DND-41 (cell line): Measurements from ENCODE around the gene GID8.

Experiments used
- ATAC-seq: fragments of 200-7000 bp; cut with Tn5 transposase; 3 replicates; pipeline ENCODE4 v1.9.1; 2021; ENCODE audit warnings: low read depth; ENCODE audit not compliant: insufficient read depth
- DNase-seq: peaks from one replicate; pipeline ENCODE4 v3.0.0-alpha.2; 2020
- H2AFZ ChIP-seq: 2 replicates; pipeline ENCODE4 v1.6.0; 2012; ENCODE audit warnings: low read depth, low read length
- H3K27ac ChIP-seq: 2 replicates; pipeline ENCODE4 v1.5.1; 2012; ENCODE audit warnings: low read length, inconsistent platforms
- H3K27me3 ChIP-seq: fragments of 200-600 bp; sonication (generic); 2 replicates; pipeline ENCODE4 v1.6.0; 2012; ENCODE audit warnings: low read length, mild to moderate bottlenecking, inconsistent platforms; ENCODE audit not compliant: insufficient read depth, poor library complexity
- H3K36me3 ChIP-seq: 2 replicates; pipeline ENCODE4 v1.5.1; 2012; ENCODE audit warnings: low read length, inconsistent platforms; ENCODE audit not compliant: insufficient read depth
- H3K4me1 ChIP-seq: 2 replicates; pipeline ENCODE4 v1.5.1; 2012; ENCODE audit warnings: mild to moderate bottlenecking, low read length; ENCODE audit not compliant: insufficient read depth
- H3K4me2 ChIP-seq: 2 replicates; pipeline ENCODE4 v1.6.0; 2012; ENCODE audit warnings: mild to moderate bottlenecking, moderate library complexity, low read length, inconsistent platforms; ENCODE audit not compliant: insufficient read depth
- H3K4me3 ChIP-seq, 2 experiments: fragments of 200-600 bp in 1 of 2; shearing (Covaris generic) in 1 of 2; 2 replicates each; pipeline ENCODE4 v1.5.1; 2012 to 2016; ENCODE audit warnings: inconsistent platforms in 2 of 2, low read length in 2 of 2, mild to moderate bottlenecking in 2 of 2, low read depth in 1 of 2, moderate library complexity in 1 of 2
- H3K79me2 ChIP-seq: 2 replicates; pipeline ENCODE4 v1.6.0; 2012; ENCODE audit warnings: low read length, inconsistent platforms; ENCODE audit not compliant: insufficient read depth
- H3K9ac ChIP-seq: 2 replicates; pipeline ENCODE4 v1.6.0; 2012; ENCODE audit warnings: low read depth, mild to moderate bottlenecking, inconsistent platforms, low read length, moderate library complexity
- H3K9me3 ChIP-seq: 2 replicates; pipeline ENCODE4 v1.5.1; 2012; ENCODE audit warnings: low read length, moderate library complexity, mild to moderate bottlenecking, inconsistent platforms; ENCODE audit not compliant: insufficient read depth, severe bottlenecking
- H4K20me1 ChIP-seq: 2 replicates; pipeline ENCODE4 v1.6.0; 2012; ENCODE audit warnings: low read length; ENCODE audit not compliant: insufficient read depth
- CTCF ChIP-seq: IDR thresholded peaks from 2 replicates; pipeline ENCODE4 v1.5.1; 2012; ENCODE audit warnings: borderline replicate concordance, low read length, moderate library complexity, mild to moderate bottlenecking; ENCODE audit not compliant: poor library complexity, severe bottlenecking; ENCODE audit errors: extremely low read depth
- EZH2 ChIP-seq: IDR thresholded peaks from 3 replicates; pipeline ENCODE4 v1.6.1; 2012; ENCODE audit warnings: borderline replicate concordance, low read depth, mild to moderate bottlenecking, moderate library complexity, low read length, inconsistent platforms; ENCODE audit not compliant: severe bottlenecking

The GID8 gene

GRCh38 chr20:62902926-62903615, 34.9 kb upstream of the GID8 start:
- Histone ChIP-seq H3K27ac (no peak overlapping the region), H3K9me3 (no peaks in the 10 kb centered on the region), H3K9ac (no peak overlapping the region), H4K20me1 (peaks cover 61% of the 10 kb centered on the region), H3K4me2 (no peak overlapping the region), H3K4me1 (no peaks in the 10 kb centered on the region), H2AFZ (no peak overlapping the region), H3K27me3 (no peaks in the 10 kb centered on the region), H3K79me2 (peaks cover 29% of the 10 kb centered on the region), H3K36me3 (peaks cover 94% of the 10 kb centered on the region), H3K4me3 (no peak overlapping the region)
- TF ChIP-seq CTCF = no peak
- TF ChIP-seq EZH2 = no peak
- ATAC-seq = no peak
- DNase-seq = no peak

GRCh38 chr20:62905536-62906117, 32.3 kb upstream of the GID8 start:
- no peak overlapping the region for H3K4me3 ChIP-seq
- ATAC-seq (no peak), DNase-seq (no peak)
- H3K79me2 ChIP-seq = peaks cover 46% of the 10 kb centered on the region
- TF ChIP-seq CTCF (no peak), EZH2 (no peak)
- no peaks in the 10 kb centered on the region for H3K4me1 ChIP-seq
- no peak overlapping the region for H2AFZ ChIP-seq
- no peaks in the 10 kb centered on the region for H3K9me3 ChIP-seq
- H3K27ac ChIP-seq = no peak overlapping the region
- no peak overlapping the region for H3K9ac ChIP-seq
- no peaks in the 10 kb centered on the region for H3K27me3 ChIP-seq
- peaks cover 74% of the 10 kb centered on the region for H4K20me1 ChIP-seq
- no peak overlapping the region for H3K4me2 ChIP-seq
- H3K36me3 ChIP-seq = peaks cover 100% of the 10 kb centered on the region

GRCh38 chr20:62906209-62906608, 31.7 kb upstream of the GID8 start:
- H3K27me3 ChIP-seq = no peaks in the 10 kb centered on the region
- no peak for TF ChIP-seq CTCF
- no peak for TF ChIP-seq EZH2
- peaks cover 74% of the 10 kb centered on the region for H4K20me1 ChIP-seq
- H3K79me2 ChIP-seq = peaks cover 51% of the 10 kb centered on the region
- no peak overlapping the region for H3K27ac ChIP-seq
- DNase-seq = no peak
- H3K4me2 ChIP-seq = no peak overlapping the region
- H3K9me3 ChIP-seq = no peaks in the 10 kb centered on the region
- peaks cover 100% of the 10 kb centered on the region for H3K36me3 ChIP-seq
- no peaks in the 10 kb centered on the region for H3K4me1 ChIP-seq
- no peak for ATAC-seq
- no peak overlapping the region for H2AFZ ChIP-seq
- no peak overlapping the region for H3K4me3 ChIP-seq
- H3K9ac ChIP-seq = no peak overlapping the region
